Measurements from ENCODE around the gene TSNAXIP1.

DNA sequence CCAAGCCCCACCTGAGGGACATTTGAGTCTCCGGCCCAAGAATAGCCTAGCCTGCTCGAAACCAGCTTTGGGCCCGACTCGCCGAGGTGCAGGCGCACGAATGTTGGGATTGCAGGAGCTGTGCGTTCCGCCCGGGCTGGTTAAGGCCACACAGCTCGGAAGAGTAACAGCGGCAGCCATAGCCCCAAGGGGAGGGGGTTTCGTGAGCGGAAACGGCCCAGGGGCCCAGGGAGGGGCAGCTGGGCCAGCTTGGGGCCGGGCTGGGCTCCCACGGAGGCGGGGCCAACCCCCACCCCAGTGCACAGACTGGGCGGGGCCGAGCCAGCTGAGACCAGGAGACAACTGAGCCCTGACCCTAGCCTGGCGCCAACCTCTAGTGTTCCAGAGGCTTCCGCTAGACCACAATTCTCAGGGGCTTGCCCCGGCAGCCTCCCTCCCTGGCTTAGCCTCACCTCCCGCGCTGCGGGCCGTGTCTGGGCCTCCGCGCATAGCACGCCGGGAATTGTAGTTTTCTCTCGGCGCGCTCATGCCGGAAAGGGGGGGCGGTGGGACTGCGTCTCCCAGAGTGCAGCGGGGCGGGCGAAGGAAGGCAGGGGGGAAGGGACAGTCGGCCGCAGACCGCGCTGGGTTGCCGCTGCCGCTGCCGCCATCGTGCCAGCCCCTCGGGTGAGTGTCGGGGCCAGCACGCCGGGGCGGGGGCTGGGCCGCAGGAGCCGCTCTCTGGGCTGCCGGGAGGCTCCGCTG is 39.8 kb downstream of the TSNAXIP1 start, which contains the start of gene NUTF2:
- TF ChIP-seq FOXM1 (IDR thresholded peaks at IDR 0.05; ENCODE audit: low read depth, low read length) (no peak), POLR2AphosphoS2 (IDR thresholded peaks at IDR 0.05; ENCODE audit: low read depth, low read length) (0 out of 2 replicates have a peak, but pooled peaks have one; percentile 23), TBL1XR1 (IDR thresholded peaks at IDR 0.05; ENCODE audit: low read depth, low read length) (peak; percentile 64; the same call in 1 of the 2 replicates), JUNB (IDR thresholded peaks at IDR 0.05) (no peak), ZZZ3 (IDR thresholded peaks at IDR 0.05; ENCODE audit: control insufficient read depth, insufficient read length, low read depth) (no peak), HDAC6 (IDR thresholded peaks at IDR 0.05; ENCODE audit: unreplicated experiment) (no peak), SP1 (IDR thresholded peaks at IDR 0.05; ENCODE audit: low read depth, low read length) (peak; percentile 70), DPF2 (IDR thresholded peaks at IDR 0.05) (peak; percentile 22; the same call in 1 of the 2 replicates), EZH2 (IDR thresholded peaks at IDR 0.05; ENCODE audit: borderline replicate concordance, control insufficient read depth, low read depth, low read length) (no peak)
- TF ChIP-seq, protein P1, sequence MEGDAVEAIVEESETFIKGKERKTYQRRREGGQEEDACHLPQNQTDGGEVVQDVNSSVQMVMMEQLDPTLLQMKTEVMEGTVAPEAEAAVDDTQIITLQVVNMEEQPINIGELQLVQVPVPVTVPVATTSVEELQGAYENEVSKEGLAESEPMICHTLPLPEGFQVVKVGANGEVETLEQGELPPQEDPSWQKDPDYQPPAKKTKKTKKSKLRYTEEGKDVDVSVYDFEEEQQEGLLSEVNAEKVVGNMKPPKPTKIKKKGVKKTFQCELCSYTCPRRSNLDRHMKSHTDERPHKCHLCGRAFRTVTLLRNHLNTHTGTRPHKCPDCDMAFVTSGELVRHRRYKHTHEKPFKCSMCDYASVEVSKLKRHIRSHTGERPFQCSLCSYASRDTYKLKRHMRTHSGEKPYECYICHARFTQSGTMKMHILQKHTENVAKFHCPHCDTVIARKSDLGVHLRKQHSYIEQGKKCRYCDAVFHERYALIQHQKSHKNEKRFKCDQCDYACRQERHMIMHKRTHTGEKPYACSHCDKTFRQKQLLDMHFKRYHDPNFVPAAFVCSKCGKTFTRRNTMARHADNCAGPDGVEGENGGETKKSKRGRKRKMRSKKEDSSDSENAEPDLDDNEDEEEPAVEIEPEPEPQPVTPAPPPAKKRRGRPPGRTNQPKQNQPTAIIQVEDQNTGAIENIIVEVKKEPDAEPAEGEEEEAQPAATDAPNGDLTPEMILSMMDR (IDR thresholded peaks at IDR 0.05 in 2 of 3, conservative IDR thresholded peaks at IDR 0.05 in 1 of 3; ENCODE audit: control insufficient read depth in 2 of 3, extremely low read depth in 1 of 3, insufficient read depth in 1 of 3, low read depth in 3 of 3, low read length in 3 of 3) = 0 out of 6 replicates have a peak, but pooled peaks of 1 of the 3 experiments have one; percentile 0
